ENCODE results near the gene ANAPC7.
A peak's percentile ranks its signal among the peaks of the same experiment; 100 is the strongest.
"Not testable (repeated sequence)": the region's sequence is repeated elsewhere in the genome, so short reads cannot be mapped to it uniquely, and the experiment has no call there.

The ANAPC7 gene

GRCh38 chr12:110361216-110361615 lies 42.3 kb downstream of the ANAPC7 start:
- TF ChIP-seq CTCF (IDR thresholded peaks at IDR 0.05; ENCODE audit: low read depth, low read length), result no peak
- DNase-seq (ENCODE audit: extremely low read depth, low read depth), result no peak

- not testable (repeated sequence) for DNase-seq (ENCODE audit: extremely low read depth, low read depth)
- peak; percentile 15 for TF ChIP-seq CTCF (IDR thresholded peaks at IDR 0.05; ENCODE audit: low read depth, low read length)
Measured at GRCh38 chr12:110358384-110359097, 45.0 kb downstream of the ANAPC7 start.

- TF ChIP-seq CTCF (IDR thresholded peaks at IDR 0.05; ENCODE audit: low read depth, low read length), result peak; percentile 30
- no peak for DNase-seq (ENCODE audit: extremely low read depth, low read depth)
Measured at GRCh38 chr12:110355073-110355472, 48.4 kb downstream of the ANAPC7 start.

GRCh38 chr12:110354172-110354780 lies 49.2 kb downstream of the ANAPC7 start:
- no peak for DNase-seq (ENCODE audit: extremely low read depth, low read depth)
- TF ChIP-seq CTCF (IDR thresholded peaks at IDR 0.05; ENCODE audit: low read depth, low read length), result no peak

GRCh38 chr12:110353211-110353965 lies 50.1 kb downstream of the ANAPC7 start:
- DNase-seq (ENCODE audit: extremely low read depth, low read depth), result no peak
- no peak for TF ChIP-seq CTCF (IDR thresholded peaks at IDR 0.05; ENCODE audit: low read depth, low read length)

- DNase-seq (ENCODE audit: extremely low read depth, low read depth), result no peak
Measured at GRCh38 chr12:110352401-110352800, 51.1 kb downstream of the ANAPC7 start.

More at GRCh38 chr12:110352401-110352800, 51.1 kb downstream of the ANAPC7 start:
- no peak for TF ChIP-seq CTCF (IDR thresholded peaks at IDR 0.05; ENCODE audit: low read depth, low read length)

Measured in AG09319 (cell line).